Measurements from ENCODE around the gene ACTG2.
A peak's percentile ranks its signal among the peaks of the same experiment; 100 is the strongest.

The ACTG2 gene

GRCh38 chr2:73916666-73917065 is 23.9 kb downstream of the ACTG2 start:
- DNase-seq (ENCODE audit: low spot score) = no peak
- TF ChIP-seq CTCF (IDR thresholded peaks at IDR 0.05; ENCODE audit: extremely low read depth, missing control alignments) = no peak

GRCh38 chr2:73917296-73917695 is 24.5 kb downstream of the ACTG2 start:
- TF ChIP-seq CTCF (IDR thresholded peaks at IDR 0.05; ENCODE audit: extremely low read depth, missing control alignments) = no peak
- no peak for DNase-seq (ENCODE audit: low spot score)

GRCh38 chr2:73917696-73918207 is 24.9 kb downstream of the ACTG2 start:
- no peak for DNase-seq (ENCODE audit: low spot score)
- TF ChIP-seq CTCF (IDR thresholded peaks at IDR 0.05; ENCODE audit: extremely low read depth, missing control alignments) = no peak

- no peak for TF ChIP-seq CTCF (IDR thresholded peaks at IDR 0.05; ENCODE audit: extremely low read depth, missing control alignments)
- no peak for DNase-seq (ENCODE audit: low spot score)
Observed at GRCh38 chr2:73918856-73919255, 26.0 kb downstream of the ACTG2 start.

- DNase-seq (ENCODE audit: low spot score) = no peak
- no peak for TF ChIP-seq CTCF (IDR thresholded peaks at IDR 0.05; ENCODE audit: extremely low read depth, missing control alignments)
Observed at GRCh38 chr2:73919596-73920228, 26.9 kb downstream of the ACTG2 start.

- peak; percentile 38 for DNase-seq (ENCODE audit: low spot score)
- TF ChIP-seq CTCF (IDR thresholded peaks at IDR 0.05; ENCODE audit: extremely low read depth, missing control alignments) = no peak
Observed at GRCh38 chr2:73920577-73921545, 28.1 kb downstream of the ACTG2 start.

- no peak for TF ChIP-seq CTCF (IDR thresholded peaks at IDR 0.05; ENCODE audit: extremely low read depth, missing control alignments)
- DNase-seq (ENCODE audit: low spot score) = no peak
Observed at GRCh38 chr2:73921581-73921980, 28.8 kb downstream of the ACTG2 start.

Measured in GM20000 (cell line).